ENCODE data around the gene ASIC2. TPM values are rescaled to one million over a fixed set of nuclear protein-coding genes. Genes with fewer than 3 reads are reported as not detected.

ASIC2 gene
- polyA plus RNA-seq (2013, experiment 1 of 2; ENCODE audit: insufficient read length), result not detected
- 0.22 TPM for polyA plus RNA-seq (2013, experiment 2 of 2; ENCODE audit: insufficient read length)

DNA sequence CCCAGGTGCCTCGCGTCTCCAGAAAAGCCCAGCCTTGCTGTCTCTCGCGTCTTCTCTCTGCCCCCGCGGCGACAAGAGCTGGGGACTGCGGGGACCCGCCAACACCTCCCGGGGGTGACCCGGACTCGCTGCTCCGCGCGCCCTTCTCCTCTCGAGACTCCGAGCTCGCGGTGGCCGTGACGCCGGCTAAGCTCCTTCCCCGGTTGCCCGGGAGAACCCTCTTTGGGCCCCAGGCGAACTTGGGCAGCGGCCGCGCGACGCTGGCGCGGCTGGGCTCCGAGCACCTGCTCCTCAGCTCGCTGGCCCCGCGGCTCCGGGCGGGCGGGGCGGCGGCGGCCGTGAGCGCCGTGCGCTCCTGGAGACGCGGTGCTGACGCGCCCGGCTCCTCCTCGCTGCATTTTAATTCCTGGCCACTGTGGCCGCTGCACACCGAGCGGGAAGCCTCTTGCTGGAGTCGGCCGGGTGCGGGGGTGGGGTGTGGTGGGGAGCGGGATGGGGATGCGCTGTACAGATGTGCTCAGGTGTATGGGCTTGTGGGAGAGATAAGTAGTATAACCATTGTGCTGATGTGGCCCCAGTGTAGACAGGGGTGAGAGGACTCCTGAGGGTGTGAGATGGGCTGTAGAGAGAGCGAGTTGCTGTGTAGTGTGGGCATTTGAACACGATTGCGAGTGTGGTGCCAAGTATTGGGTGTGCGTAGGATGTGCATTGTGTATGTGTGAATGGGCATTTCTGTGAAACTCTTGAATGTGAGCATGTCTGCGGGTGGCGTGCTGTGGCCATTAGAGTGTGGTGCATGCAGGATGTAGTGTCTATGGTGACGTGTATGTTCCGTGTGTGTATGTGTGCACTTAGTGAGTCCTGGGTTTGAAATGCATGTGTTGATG, at the start of gene ASIC2:
Gene ASIC2, minus strand, starts transcription at position 315 of the 887 bp plus-strand sequence.
- DNase-seq, result no peak

DNA sequence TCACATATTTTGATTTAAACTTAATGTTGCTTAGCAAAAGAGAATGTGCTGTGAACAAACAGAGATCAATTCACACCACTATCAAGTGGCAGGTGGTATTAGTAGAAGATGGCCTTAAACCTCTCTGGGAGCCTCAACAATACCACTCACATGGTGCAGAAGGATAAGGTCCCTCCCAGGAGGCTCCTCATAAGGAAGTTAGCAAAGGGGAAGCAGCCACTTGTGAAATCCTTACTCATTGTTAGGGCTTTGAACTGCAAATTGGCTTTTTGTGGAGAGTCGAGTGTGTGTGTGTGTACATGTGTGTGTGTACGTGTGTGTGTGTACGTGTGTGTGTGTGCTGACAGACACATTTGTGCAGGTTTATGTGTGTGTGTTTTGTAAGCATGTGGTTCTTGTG, 48.9 kb upstream of the ASIC2 start:
- no peak for DNase-seq

DNA sequence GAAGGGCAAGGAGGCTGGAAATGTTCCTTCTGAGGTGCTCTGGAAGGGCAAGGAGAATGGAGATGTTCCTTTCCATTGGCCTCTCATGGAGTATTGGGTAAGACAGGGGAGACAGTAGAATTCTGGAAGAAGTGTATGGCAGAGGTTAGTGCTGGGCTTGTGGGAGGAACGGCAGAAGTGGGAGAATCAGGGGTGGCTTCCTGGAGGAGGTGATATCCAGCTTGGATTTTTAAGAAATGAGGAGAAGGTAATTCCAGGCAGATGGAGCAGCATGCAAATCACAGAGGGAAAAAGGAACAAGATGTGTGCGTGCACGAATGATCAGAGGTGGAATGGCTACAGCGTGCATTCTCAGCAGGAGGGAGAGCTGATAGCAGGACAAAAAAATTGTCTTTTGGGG, 45.1 kb upstream of the ASIC2 start:
- no peak for DNase-seq

DNA sequence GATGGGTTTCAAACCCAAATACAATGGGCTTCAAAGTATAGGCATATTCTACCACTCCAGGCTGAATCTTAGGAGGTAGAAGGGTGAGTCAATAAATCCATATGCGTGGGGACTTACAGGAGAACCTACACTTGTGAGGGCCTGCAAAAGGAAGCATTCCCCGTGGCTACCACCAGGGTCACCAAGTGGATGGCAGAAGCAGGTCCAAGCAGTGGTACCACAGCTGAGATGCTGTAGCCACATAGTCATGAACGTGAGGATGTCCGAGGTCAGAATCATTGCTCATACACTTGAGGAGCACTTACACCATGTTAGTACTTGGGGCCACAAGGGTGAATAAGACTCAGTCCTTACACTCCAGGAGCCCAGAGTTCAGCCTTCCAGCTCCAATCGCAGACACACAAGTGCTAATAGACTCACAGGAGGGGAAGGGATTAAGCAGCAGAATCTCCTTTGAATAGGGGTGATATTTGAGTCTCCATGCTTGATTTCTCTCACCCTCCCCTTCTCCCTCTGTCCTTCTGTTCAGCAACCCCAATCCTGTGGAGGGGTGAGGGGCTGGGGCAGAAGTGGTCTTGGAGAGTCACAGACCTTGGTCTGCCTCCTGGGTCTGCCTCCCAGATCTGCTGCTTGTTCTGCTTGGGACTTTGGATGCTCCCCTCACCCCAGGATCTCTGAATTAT, 42.5 kb upstream of the ASIC2 start:
- DNase-seq, result no peak

DNA sequence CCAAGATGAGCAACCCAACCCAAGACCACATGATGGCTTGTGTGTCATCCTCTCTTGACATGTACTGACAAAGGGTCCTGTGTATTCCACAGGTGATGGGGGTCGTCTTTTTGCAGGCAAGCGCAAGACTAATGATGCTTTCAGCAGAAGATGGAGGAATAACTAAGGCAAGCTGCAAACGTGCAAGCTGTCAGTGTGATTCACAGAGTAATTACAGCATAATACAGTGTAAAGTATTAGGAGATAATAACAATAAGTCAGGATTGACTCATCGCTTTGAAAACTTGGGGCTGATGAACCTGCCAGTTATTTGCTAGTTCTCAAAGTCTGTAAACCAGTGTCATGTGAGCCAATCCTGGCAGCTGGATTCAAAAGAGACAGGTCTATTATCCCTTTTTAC, 41.6 kb upstream of the ASIC2 start:
- DNase-seq, result no peak

DNA sequence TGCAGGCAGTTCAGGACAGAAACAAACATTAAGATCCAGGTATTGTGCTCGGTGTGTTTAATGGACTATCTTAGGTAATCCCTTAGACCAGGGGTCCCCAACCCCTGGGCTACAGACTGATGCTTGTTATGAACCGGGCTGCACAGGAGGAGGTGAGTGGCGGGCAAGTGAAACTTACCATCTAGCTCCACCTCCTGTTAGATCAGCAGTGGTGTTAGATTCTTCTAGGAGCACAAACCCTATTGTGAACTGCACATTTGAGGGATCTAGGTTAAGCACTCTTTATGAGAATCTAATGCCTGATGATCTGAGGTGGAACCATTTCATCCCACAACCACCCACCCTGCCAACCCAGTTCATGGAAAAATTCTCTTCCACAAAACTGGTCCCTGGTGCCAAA, 37.8 kb upstream of the ASIC2 start:
- no peak for DNase-seq

DNA sequence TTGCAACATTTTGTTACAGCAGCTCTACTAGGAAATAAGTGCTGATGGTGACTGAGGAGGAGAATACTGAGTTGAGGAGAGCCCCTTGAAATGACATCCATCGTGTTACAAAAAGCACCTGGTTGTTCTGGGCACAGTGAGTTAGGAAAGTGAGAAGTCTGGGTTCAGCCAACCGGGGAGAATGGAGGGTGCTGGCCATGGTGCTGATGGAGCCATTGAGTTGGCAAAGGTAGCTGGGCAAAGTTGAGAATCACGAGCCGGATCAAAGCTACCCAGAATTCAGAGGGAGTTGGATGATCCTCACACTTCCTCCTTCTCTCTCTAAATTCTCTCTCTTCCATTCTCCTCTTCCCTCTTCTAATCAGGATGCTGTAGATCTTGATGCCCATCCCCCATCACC, 35.0 kb upstream of the ASIC2 start:
- DNase-seq, result no peak

DNA sequence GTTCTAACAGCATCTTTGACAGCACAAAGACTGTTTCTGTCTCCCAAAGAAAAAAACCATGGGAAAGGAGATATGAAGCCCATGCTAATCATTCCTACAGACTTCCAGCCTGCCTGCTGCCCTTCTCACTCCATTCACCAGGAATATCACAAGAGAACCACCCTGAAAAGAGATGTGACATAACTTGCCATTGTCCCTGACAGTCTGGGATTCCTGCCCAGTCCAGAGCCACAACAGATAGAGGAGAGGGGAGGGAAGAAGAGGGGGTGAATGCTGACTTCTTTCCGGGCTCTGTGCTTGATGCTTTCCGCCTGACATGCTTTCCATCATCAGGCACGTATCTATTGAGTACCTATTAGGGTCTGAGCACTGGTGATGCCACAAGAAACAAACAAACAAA, 31.6 kb upstream of the ASIC2 start:
- no peak for DNase-seq

DNA sequence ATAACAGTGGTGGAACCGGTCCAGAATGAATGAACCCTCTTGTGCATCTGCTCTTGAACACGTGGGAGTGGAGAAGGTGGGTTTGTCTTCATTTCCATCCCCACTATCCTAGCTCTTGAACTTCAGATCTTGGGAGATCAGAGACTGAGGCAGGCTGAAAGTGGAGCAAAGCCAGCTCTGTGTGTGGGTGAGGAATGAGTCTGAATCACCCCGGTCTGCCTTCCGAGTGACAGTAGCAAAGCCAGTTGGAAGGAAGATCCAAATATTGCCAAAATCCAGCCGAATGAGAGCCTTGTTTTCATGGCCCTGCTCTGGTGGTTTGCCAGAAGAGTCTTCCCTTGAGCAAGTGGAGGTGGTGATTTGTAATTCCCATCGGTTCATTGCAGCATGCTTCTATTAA, 29.0 kb upstream of the ASIC2 start:
- no peak for DNase-seq

DNA sequence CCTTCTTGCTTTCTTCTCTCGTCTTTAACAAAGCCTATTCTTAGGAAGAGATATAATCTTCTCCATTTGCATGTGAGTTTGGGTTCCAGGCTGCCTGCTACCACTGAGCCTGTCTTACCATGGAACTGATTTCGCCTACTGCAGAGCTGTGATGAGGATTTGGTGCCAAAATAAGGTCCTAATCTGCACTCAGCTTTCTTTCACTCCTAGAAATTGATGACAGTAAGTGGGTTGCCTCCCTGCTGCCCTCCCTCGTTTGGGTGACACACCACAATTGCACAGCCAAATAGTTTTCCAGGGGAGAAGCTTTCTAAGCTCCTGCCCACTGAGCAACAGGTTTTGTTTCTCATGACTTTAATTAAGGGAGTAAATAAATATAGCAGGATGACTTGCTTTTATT, 25.1 kb upstream of the ASIC2 start:
- no peak for DNase-seq

DNA sequence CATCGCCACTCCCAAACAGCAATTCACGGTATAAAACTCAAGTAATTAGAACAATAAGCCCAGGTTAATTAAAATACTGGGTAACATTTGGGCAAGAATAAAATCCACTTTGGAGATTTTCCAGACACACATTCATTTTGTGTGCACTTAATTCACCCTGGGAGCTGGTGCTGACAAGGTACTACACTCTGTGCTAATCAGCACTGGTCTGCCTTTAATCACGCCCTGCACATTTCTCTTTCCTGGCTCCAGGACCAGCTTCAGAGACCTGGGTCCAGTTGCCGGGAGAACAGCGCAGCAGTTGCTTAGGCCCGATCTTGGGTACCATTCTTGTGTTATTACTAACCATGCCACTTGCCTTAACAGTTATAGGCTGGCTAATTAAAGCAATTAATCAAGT, 23.7 kb upstream of the ASIC2 start:
- DNase-seq, result no peak

DNA sequence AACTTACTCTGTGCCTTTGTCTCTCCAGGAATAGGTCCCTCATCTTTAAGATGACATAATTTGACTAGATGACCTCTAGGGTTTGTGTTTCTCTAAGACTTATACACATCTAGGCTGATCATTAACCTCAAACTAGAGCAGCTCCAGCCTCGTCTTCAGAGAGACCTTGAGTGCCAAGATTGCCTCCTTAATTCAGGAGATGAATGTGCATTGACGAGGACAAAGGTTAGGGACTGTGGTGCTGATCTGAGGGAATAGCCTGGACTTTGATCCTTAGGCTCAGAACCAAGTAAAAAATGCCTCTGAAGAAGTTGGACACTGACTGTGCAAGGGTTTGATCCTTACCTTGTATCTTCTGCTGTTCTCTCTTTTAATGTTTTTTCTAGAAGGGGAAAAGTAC, 17.2 kb upstream of the ASIC2 start:
- DNase-seq, result no peak

DNA sequence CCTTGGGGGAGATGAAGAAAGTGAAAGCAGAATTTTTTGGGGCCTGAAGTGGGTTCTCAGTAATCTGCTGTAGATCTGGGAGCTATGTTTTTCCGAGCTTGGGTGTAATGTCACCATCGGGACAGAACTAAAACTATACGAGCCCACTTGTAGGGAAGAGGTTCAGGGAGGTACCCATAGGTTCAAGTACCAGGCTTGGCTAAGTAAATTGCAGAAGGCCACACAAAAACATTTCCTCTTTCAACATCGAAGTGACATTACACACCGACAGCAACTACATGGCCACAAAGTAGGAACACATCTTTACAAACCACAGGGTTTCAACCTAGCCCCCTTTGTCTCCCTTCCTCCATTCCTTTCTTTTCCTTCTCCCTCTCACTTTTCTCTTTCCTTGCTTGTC, 10.2 kb upstream of the ASIC2 start:
- no peak for DNase-seq

DNA sequence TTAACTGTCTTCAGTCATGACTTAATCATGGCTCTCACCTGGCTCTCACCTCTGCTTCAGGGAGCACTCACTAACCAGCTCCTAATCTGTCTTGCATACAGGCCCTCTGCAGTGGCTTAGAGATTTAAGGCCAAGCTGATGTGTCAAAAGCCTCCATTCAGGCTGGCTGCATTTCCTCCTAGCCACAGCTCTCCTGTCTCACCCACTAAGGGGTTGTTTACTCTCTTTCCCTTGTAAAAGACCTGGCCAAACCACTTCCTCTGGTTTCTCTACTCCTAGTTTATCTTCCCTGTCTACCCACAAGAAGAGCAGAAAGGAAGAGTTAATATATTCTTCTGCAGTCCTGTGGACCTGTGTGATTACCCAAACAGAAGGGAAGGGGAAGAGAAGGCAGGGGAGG, 9.3 kb upstream of the ASIC2 start:
- no peak for DNase-seq

DNA sequence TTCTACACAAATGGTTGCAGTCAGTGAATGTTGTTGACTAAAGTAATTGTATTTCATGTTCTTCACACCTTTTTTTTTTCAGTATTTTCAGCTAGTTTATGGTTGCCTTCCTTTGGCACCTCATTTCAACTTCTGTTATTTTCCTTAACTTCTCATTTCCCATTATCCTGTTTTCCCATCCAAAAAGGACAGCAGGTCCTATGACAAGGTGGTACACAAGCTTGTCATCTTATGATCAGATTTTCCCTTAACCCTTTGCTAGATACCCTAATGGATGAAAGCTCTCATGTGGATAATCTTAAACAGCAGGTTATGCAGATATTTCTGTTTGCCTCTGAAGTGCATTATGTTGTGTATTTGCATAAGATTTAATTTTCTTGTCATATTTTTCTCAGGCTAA, 7.1 kb upstream of the ASIC2 start:
- no peak for DNase-seq

DNA sequence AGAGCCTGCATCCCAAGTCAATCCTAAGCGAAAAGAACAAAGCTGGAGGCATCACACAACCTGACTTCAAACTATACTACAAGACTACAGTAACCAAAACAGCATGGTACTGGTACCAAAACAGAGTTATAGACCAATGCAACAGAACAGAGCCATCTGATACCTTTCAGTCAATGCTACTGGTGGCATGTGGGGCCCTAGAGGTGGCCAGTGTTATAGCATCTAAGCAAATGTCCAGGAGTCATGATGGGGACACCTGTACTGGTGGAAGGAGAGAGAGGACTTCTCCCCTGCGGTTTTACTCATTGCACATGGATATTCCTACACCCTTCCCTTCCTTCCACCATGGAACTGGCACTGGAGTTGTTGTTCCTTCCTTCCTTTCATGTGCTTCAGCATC, 6.0 kb upstream of the ASIC2 start:
- DNase-seq, result no peak

DNA sequence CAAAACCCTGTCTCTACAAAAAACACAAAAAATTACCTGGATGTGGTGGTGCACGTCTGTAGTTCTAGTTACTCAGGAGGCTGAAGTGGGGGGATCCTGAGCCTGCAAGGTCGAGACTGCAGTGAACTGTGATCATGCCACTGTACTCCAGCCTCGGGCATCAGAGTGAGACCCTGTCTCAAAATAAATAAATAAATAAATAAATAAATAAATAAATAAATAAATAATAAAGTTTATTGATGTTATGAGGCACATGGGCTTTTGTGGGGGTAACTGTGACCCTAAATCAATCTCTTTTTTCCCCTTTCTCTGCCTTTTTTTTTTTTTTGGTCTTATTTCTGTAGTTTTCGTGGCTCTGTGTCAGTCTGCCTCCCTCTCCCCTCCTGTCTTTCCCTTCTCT, 4.5 kb upstream of the ASIC2 start:
- DNase-seq, result no peak

DNA sequence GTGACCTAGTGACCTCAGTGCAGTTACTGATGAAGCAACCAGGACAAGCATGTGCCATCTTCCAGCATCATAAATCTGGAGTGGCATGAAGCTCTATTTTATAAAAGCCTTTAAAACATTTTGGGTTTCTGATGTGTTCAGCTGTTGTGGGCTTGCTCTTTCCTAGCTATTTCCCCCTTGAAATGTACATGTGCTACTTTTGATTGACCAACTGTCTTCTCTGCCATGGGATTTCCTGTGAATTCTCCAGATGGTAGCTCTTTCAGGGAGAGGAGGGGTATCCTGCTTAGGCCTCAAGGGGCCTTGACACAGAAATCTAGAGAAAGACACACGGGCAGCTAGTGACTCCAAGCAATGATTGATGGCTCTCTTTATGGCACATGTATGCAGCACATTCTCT, 1.9 kb upstream of the ASIC2 start:
- no peak for DNase-seq

DNA sequence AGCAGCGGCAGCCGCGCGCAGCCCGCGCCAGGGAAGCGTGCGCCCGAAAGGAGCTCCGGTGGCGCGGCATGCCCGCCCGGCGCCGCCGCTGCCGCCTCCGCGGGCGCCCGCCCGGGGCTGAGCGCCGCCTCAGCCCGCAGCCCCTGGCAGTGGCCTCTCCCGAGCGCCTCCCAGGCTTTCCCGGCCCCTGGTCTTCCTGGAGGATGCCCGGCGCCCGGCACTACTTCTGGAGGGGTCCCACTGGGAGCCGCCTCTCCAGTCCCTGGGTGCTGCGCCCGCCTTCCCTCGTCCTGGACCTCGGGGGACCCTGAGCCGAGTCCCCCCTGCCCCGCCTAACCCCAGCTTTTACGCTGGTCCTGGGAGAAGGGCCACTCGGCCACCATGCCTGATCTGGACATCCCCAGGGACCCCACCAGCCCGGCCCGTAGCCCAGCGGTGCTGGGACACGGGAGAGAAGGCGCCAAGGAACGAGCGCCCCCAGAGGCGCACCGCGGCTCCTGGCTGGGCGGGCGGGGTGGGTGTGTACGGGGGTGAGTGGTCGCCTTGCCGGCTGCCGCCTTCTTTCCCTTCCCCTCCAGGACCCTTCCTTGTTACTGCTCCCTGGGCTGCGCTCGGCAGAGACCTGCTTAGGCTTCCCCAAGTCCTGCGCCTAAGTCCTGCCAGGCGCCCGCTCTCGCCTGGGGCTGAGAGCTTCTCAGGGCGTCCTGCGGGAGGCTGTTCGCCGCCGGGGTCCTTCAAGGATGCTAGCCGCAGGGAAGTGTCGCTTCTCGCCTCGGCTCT, 704 bp downstream of the ASIC2 start:
- DNase-seq, result no peak

DNA sequence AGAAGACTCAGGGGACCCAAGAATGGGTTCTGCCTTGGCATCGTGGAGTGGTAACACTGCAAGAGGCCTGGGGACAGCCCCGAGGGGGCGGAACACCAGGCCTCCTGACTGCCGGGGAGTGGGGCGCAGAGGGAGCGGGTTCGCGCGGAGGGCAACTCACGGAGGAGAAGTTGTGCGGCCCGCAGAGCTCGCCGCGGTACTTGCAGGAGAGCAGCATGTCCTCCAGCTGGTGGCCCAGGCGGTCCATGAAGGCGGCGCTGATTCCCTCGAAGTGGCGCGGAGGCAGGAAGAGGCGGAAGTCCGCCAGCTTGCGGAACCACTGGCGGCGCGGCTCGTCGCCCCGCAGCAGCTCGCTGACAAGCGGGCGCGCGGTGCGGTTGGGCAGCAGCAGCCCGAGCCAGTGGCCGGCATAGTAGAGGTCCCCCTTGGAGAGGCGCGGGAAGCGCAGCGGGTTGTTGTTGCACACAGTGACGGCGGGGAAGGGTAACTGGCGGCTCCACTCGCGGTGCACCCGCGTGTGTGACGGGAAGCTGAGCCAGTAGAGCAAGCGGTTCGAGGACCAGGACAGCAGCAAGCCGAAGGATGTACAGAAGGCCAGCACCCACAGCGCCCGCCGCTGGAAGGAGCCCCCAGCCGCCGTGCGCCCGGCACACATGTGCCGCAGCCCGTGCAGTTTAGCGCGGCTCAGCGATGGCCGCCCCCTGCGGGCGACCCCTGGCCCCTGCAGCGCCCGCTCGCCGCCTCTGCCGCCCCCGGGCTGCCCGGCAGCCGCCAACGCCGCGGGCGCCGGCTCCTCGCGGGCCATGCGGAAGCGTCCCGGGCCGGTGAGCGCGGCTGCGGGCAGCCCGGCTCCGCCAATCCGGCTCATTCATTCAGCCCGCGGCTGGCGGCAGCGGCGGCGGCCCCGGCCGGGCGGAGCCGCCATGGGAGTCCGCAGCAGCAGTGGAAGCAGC, 1.6 kb downstream of the ASIC2 start:
- DNase-seq, result peak; percentile 20

DNA sequence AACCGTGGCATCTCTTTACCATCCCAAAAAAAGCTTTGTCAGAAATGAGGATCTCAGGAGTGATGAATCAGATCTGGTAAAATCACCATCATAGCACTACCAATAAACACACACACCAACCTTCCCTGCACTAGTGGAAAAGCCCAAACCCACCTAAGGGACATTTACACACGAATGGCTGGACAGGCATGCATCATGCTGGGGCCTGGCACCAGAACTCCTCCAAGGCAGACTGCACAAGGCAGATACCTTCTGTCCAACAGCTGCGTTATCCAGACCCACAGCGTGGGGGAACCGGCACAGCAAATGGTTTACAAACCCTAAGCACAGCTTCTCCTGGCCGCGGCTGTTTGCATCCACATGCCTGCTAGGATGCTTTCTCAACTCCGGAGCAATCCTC, 2.8 kb downstream of the ASIC2 start:
- no peak for DNase-seq

DNA sequence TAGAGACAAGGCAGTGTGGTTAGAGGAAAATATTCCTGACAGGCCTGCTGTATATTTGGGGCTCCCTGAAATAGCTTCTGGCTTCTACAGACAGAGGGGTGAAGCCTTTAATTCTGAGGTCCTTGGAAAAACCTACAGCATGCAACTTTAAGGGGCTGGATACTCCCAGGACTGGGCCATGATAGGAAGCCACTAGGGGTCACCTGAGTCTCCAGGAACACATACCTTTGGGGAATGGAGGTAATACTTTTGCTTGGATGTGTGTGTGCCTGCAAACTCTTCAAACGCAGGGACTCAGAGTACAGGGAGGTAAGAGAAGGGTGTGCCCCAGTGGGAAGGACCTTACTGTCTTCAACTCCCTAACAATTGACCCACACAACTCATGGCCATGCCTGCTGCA, 4.1 kb downstream of the ASIC2 start:
- DNase-seq, result no peak
